IMR-90 (cell line): ENCODE results near the gene ACKR2. TPM values are rescaled to one million over a fixed set of nuclear protein-coding genes. Genes with fewer than 3 reads are reported as not detected.

Experiments
- ATAC-seq: fragments of 200-7000 bp; cut with Tn5 transposase; 2 replicates; pipeline ENCODE4 v1.9.1; 2020; ENCODE audit warnings: low read depth, mild to moderate bottlenecking, moderate library complexity
- BruUV-seq: library from RNA; stranded (reverse); fragments of 400-500 nt; replicated peaks from 2 replicates; lab custom pipeline; 2021; lab: Mats Ljungman, UMichigan
- CTCF ChIA-PET: fragments of 300-600 bp; formaldehyde crosslinking; extraction: SDS; loops from one replicate; lab custom pipeline; 2021; ENCODE audit warnings: antibody characterized with exemption; lab: Yijun Ruan, JAX
- POLR2A ChIA-PET: fragments of 300-600 bp; sonication (Branson Sonifier 250); formaldehyde crosslinking; loops from one replicate; lab custom pipeline; 2022; ENCODE audit warnings: antibody characterized with exemption; ENCODE audit not compliant: unreplicated experiment; lab: Charles Lee
- DNase-seq: peaks from one replicate; pipeline ENCODE4 v3.0.0; 2013
- H2AFZ ChIP-seq: replicated peaks from 2 replicates; pipeline ENCODE3; 2013; ENCODE audit warnings: low read length, mild to moderate bottlenecking; ENCODE audit not compliant: poor library complexity
- H2AK5ac ChIP-seq: 2 replicates; pipeline ENCODE4 v1.6.1; 2013; ENCODE audit warnings: low read depth, low read length, inconsistent platforms
- H2AK9ac ChIP-seq: replicated peaks from 2 replicates; pipeline ENCODE3; 2013; ENCODE audit warnings: mild to moderate bottlenecking, low read depth, low read length, moderate library complexity; ENCODE audit not compliant: poor library complexity
- H2BK120ac ChIP-seq: 2 replicates; pipeline ENCODE4 v1.6.1; 2013; ENCODE audit warnings: low read depth, low read length, inconsistent platforms
- H2BK15ac ChIP-seq: 3 replicates; pipeline ENCODE4 v1.6.1; 2013; ENCODE audit warnings: low read depth, low read length, inconsistent platforms
- H2BK20ac ChIP-seq: 2 replicates; pipeline ENCODE4 v1.6.1; 2013; ENCODE audit warnings: low read depth, mild to moderate bottlenecking, inconsistent platforms, low read length, moderate library complexity
- H2BK5ac ChIP-seq: 2 replicates; pipeline ENCODE4 v1.6.1; 2013; ENCODE audit warnings: mild to moderate bottlenecking, low read depth, low read length, inconsistent platforms; ENCODE audit not compliant: poor library complexity, severe bottlenecking
- H3K14ac ChIP-seq: replicated peaks from 2 replicates; pipeline ENCODE4 v1.6.1; 2013; ENCODE audit warnings: low read depth, low read length, inconsistent platforms
- H3K18ac ChIP-seq: 2 replicates; pipeline ENCODE4 v1.6.1; 2013; ENCODE audit warnings: low read depth, low read length, control low read depth
- H3K23ac ChIP-seq: 2 replicates; pipeline ENCODE4 v1.6.1; 2013; ENCODE audit warnings: low read depth, low read length, inconsistent platforms
- H3K27ac ChIP-seq: 2 replicates; pipeline ENCODE4 v1.5.1; 2013; ENCODE audit warnings: mild to moderate bottlenecking, control low read depth, low read length; ENCODE audit not compliant: insufficient read depth
- H3K27me3 ChIP-seq: 2 replicates; pipeline ENCODE4 v1.6.1; 2013; ENCODE audit warnings: low read length; ENCODE audit not compliant: control insufficient read depth, insufficient read depth
- H3K36me3 ChIP-seq: 2 replicates; pipeline ENCODE4 v1.6.1; 2013; ENCODE audit warnings: low read length, mixed read lengths; ENCODE audit not compliant: control insufficient read depth, insufficient read depth
- H3K4ac ChIP-seq: 2 replicates; pipeline ENCODE4 v1.6.1; 2013; ENCODE audit warnings: low read depth, low read length, inconsistent platforms
- H3K4me1 ChIP-seq: 2 replicates; pipeline ENCODE4 v1.6.1; 2013; ENCODE audit warnings: low read length, mixed read lengths; ENCODE audit not compliant: control insufficient read depth, insufficient read depth
- H3K4me2 ChIP-seq: 2 replicates; pipeline ENCODE4 v1.6.1; 2013; ENCODE audit warnings: low read depth, mild to moderate bottlenecking, control low read depth, low read length, moderate library complexity
- H3K4me3 ChIP-seq: 2 replicates; pipeline ENCODE4 v1.5.1; 2013; ENCODE audit warnings: low read depth, mild to moderate bottlenecking, control low read depth, low read length, moderate library complexity; ENCODE audit not compliant: insufficient read depth
- H3K56ac ChIP-seq: 2 replicates; pipeline ENCODE4 v1.6.1; 2013; ENCODE audit warnings: low read length, inconsistent platforms; ENCODE audit not compliant: insufficient read depth; ENCODE audit errors: extremely low read depth
- H3K79me1 ChIP-seq, 2 experiments: 2 replicates each; pipeline ENCODE4 v1.6.1; 2013; ENCODE audit warnings: low read length in 2 of 2, inconsistent platforms in 1 of 2, low read depth in 1 of 2
- H3K9ac ChIP-seq: 2 replicates; pipeline ENCODE4 v1.6.1; 2013; ENCODE audit warnings: low read depth, low read length, control low read depth
- H3K9me1 ChIP-seq: 2 replicates; pipeline ENCODE4 v1.6.1; 2013; ENCODE audit warnings: low read length, inconsistent platforms; ENCODE audit not compliant: insufficient read depth
- H3K9me3 ChIP-seq: 2 replicates; pipeline ENCODE4 v1.6.1; 2013; ENCODE audit warnings: low read length; ENCODE audit not compliant: control insufficient read depth, insufficient read depth
- H4K20me1 ChIP-seq: 2 replicates; pipeline ENCODE4 v1.6.1; 2013; ENCODE audit warnings: low read length, inconsistent platforms; ENCODE audit not compliant: insufficient read depth
- H4K5ac ChIP-seq: 2 replicates; pipeline ENCODE4 v1.6.1; 2013; ENCODE audit warnings: mild to moderate bottlenecking, low read depth, low read length, control low read depth
- H4K8ac ChIP-seq, 2 experiments: 2 replicates each; pipeline ENCODE4 v1.6.1; 2013; ENCODE audit warnings: low read depth in 2 of 2, low read length in 2 of 2, control low read depth in 1 of 2, inconsistent platforms in 1 of 2
- H4K91ac ChIP-seq: 2 replicates; pipeline ENCODE4 v1.6.1; 2013; ENCODE audit warnings: low read depth, low read length, inconsistent platforms; ENCODE audit not compliant: insufficient read depth
- ELK1 ChIP-seq: fragments of 150-350 bp; IDR thresholded peaks from 2 replicates; pipeline ENCODE4 v1.6.1; 2016; ENCODE audit warnings: low read depth, mild to moderate bottlenecking, low read length, moderate library complexity, borderline replicate concordance
- FOS ChIP-seq: fragments of 150-350 bp; IDR thresholded peaks from 2 replicates; pipeline ENCODE4 v1.6.1; 2016; ENCODE audit warnings: low read depth, low read length
- WGBS, 2 experiments: methylation state at CpG; one replicate each; pipeline versions ENCODE4 v1.1.5 to v1.1.7; 2013; ENCODE audit warnings: missing lambda C conversion rate in 2 of 2; ENCODE audit not compliant: insufficient read length in 1 of 2; ENCODE audit errors: extremely low coverage in 2 of 2; 5-methylcytosine and 5-hydroxymethylcytosine counted together
- dilution Hi-C: fragments of 300-500 bp; cut with HindIII; formaldehyde crosslinking; loops from one replicate; pipeline ENCODE4 v1.14.3; 2018; ENCODE audit warnings: low sequenced_read_pairs; ENCODE audit not compliant: unreplicated experiment
- in situ Hi-C: fragments of 300-500 bp; cut with MboI; formaldehyde crosslinking; loops from 3 replicates; pipeline ENCODE4 v1.14.3; 2019; ENCODE audit warnings: low sequenced_read_pairs, inconsistent platforms, mixed read lengths
- intact Hi-C: fragments of 100-400 bp; cut with micrococcal nuclease; formaldehyde crosslinking; loops from 2 replicates; pipeline ENCODE4 v1.10.0; 2022
- polyA plus RNA-seq, 3 experiments: library from polyadenylated mRNA; depleted of rRNA; stranded (reverse); fragments of >200 nt; gene quantifications; 2 replicates each; pipeline ENCODE4 v1.2.3, GENCODE V29; 2012; ENCODE audit warnings: low replicate concordance in 1 of 3
- total RNA-seq: library from RNA; depleted of rRNA; stranded (reverse); fragments of >200 nt; gene quantifications from 2 replicates; pipeline ENCODE4 v1.2.3, GENCODE V29; 2012
- TF ChIP-seq, protein P1 (sequence below): conservative IDR thresholded peaks from 2 replicates; pipeline ENCODE4 v1.5.1; 2012; ENCODE audit warnings: mild to moderate bottlenecking, low read depth, low read length, improper control_type of control experiment

ACKR2 gene
- total and polyA plus RNA-seq, 2 of the 4 experiments (the other 2 are of a cell fraction), result 0.10 TPM; not detected in 1

- H3K14ac ChIP-seq, result no peak overlapping the region
- no peak overlapping the region for H2AK5ac ChIP-seq
- H3K27ac ChIP-seq, result no peak overlapping the region
- ChIA-PET CTCF (no interaction called here), POLR2A (no interaction called here)
- no peaks in the 10 kb centered on the region for H3K79me1 ChIP-seq
- H4K5ac ChIP-seq, result no peak overlapping the region
- no peak overlapping the region for H2AK9ac ChIP-seq
- no peak overlapping the region for H3K4me2 ChIP-seq
- H2BK15ac ChIP-seq, result no peak overlapping the region
- no peak overlapping the region for H2AFZ ChIP-seq
- 83% methylated on average over 1 of the region's 5 CpGs; no CpG with 5 or more reads in 1 of the 2 experiments for WGBS, 2 experiments
- intact Hi-C loops (loop anchor here (5.0 kb wide), 1 partner anchor 589 kb away; no protein-coding TSS in a partner anchor), in situ Hi-C loops (loop anchor here (5.0 kb wide), 1 partner anchor 54 kb away; no protein-coding TSS in a partner anchor), dilution Hi-C loops (no loop called here)
- no peak overlapping the region for H4K91ac ChIP-seq
- no peaks in the 10 kb centered on the region for H3K36me3 ChIP-seq
- H3K9ac ChIP-seq, result no peak overlapping the region
- ATAC-seq, result no peak
- H3K9me1 ChIP-seq, result no peaks in the 10 kb centered on the region
- TF ChIP-seq, protein P1, sequence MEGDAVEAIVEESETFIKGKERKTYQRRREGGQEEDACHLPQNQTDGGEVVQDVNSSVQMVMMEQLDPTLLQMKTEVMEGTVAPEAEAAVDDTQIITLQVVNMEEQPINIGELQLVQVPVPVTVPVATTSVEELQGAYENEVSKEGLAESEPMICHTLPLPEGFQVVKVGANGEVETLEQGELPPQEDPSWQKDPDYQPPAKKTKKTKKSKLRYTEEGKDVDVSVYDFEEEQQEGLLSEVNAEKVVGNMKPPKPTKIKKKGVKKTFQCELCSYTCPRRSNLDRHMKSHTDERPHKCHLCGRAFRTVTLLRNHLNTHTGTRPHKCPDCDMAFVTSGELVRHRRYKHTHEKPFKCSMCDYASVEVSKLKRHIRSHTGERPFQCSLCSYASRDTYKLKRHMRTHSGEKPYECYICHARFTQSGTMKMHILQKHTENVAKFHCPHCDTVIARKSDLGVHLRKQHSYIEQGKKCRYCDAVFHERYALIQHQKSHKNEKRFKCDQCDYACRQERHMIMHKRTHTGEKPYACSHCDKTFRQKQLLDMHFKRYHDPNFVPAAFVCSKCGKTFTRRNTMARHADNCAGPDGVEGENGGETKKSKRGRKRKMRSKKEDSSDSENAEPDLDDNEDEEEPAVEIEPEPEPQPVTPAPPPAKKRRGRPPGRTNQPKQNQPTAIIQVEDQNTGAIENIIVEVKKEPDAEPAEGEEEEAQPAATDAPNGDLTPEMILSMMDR, result no peak; the same call in 1 of the 2 replicates
- TF ChIP-seq ELK1 (no peak), FOS (no peak)
- H3K4ac ChIP-seq, result no peak overlapping the region
- no peak overlapping the region for H2BK5ac ChIP-seq
- peaks cover 28% of the 10 kb centered on the region for H3K27me3 ChIP-seq
- DNase-seq, result no peak
- no peaks in the 10 kb centered on the region for H3K4me1 ChIP-seq
- no peaks in the 10 kb centered on the region for H3K9me3 ChIP-seq
- H2BK120ac ChIP-seq, result no peak overlapping the region
- H4K20me1 ChIP-seq, result no peaks in the 10 kb centered on the region
- no peak overlapping the region for H3K4me3 ChIP-seq
- no peak overlapping the region for H2BK20ac ChIP-seq
- no peak overlapping the region for H3K56ac ChIP-seq
- no TSS peak for BruUV-seq
- H4K8ac ChIP-seq, result no peak overlapping the region
- no peak overlapping the region for H3K18ac ChIP-seq
- no peak overlapping the region for H3K23ac ChIP-seq
These were observed 27.2 kb downstream of the ACKR2 start for GRCh38 chr3:42836150-42837123.
